Panc1 (cell line): Measurements from ENCODE around the gene PC. TPM values are rescaled to one million over a fixed set of nuclear protein-coding genes. Genes with fewer than 3 reads are reported as not detected.

ENCODE experiments used
- ATAC-seq: fragments of 200-7000 bp; cut with Tn5 transposase; 2 replicates; pipeline ENCODE4 v1.9.1; 2020; ENCODE audit warnings: mild to moderate bottlenecking, moderate library complexity
- BruUV-seq: library from RNA; stranded (reverse); fragments of 400-500 nt; replicated peaks from 2 replicates; lab custom pipeline; 2021; lab: Mats Ljungman, UMichigan
- CTCF ChIA-PET: fragments of 300-600 bp; sonication (Branson Sonifier 250); formaldehyde crosslinking; loops from one replicate; lab custom pipeline; 2022; ENCODE audit warnings: antibody characterized with exemption; lab: Charles Lee
- POLR2A ChIA-PET: fragments of 300-600 bp; sonication (Branson Sonifier 250); formaldehyde crosslinking; loops from one replicate; lab custom pipeline; 2022; ENCODE audit warnings: antibody characterized with exemption; lab: Charles Lee
- DNase-seq: peaks from one replicate; pipeline ENCODE4 v3.0.0-alpha.2; 2010; ENCODE audit warnings: low read depth, low spot score
- H3K27ac ChIP-seq: 2 replicates; pipeline ENCODE4 v1.5.1; 2011; ENCODE audit warnings: mild to moderate bottlenecking, low read length, inconsistent platforms
- H3K27me3 ChIP-seq: fragments of 200-500 bp; sonication (Bioruptor generic); 2 replicates; pipeline ENCODE4 v1.6.0; 2014; ENCODE audit warnings: low read length, inconsistent platforms; ENCODE audit not compliant: control insufficient read depth, insufficient read depth
- H3K36me3 ChIP-seq: fragments of 200-500 bp; sonication (Bioruptor generic); 2 replicates; pipeline ENCODE4 v1.5.1; 2014; ENCODE audit warnings: inconsistent platforms, mild to moderate bottlenecking, low read length, moderate library complexity; ENCODE audit not compliant: control insufficient read depth, insufficient read depth
- H3K4me1 ChIP-seq: 2 replicates; pipeline ENCODE4 v1.5.1; 2011; ENCODE audit warnings: inconsistent platforms, mild to moderate bottlenecking, low read length, moderate library complexity; ENCODE audit not compliant: control insufficient read depth, insufficient read depth
- H3K4me3 ChIP-seq, 2 experiments: 2 replicates each; pipeline ENCODE4 v1.5.1; 2011 to 2012; ENCODE audit warnings: low read depth in 2 of 2, low read length in 2 of 2, mild to moderate bottlenecking in 2 of 2, inconsistent platforms in 1 of 2, moderate library complexity in 1 of 2
- H3K9me3 ChIP-seq: fragments of 200-500 bp; sonication (Bioruptor generic); 2 replicates; pipeline ENCODE4 v1.5.1; 2014; ENCODE audit warnings: low read depth, mild to moderate bottlenecking, inconsistent platforms, low read length, moderate library complexity; ENCODE audit not compliant: control insufficient read depth, insufficient read depth
- POLR2AphosphoS5 ChIP-seq: IDR thresholded peaks from 2 replicates; pipeline ENCODE4 v1.6.1; 2012; ENCODE audit warnings: mild to moderate bottlenecking, low read depth, low read length, moderate library complexity
- SIN3A ChIP-seq: IDR thresholded peaks from 2 replicates; pipeline ENCODE4 v1.6.1; 2012; ENCODE audit warnings: low read depth, mild to moderate bottlenecking, low read length, moderate library complexity, borderline replicate concordance; ENCODE audit not compliant: insufficient read depth
- TCF7L2 ChIP-seq: IDR thresholded peaks from 2 replicates; pipeline ENCODE4 v1.6.1; 2011; ENCODE audit warnings: mild to moderate bottlenecking, low read depth, low read length, inconsistent platforms
- in situ Hi-C: cut with HindIII; loops from 2 replicates; pipeline ENCODE4 v1.10.0; 2016; ENCODE audit warnings: low sequenced_read_pairs, low pct_unique_long_range_greater_than_20kb
- intact Hi-C: fragments of 100-400 bp; cut with micrococcal nuclease; formaldehyde crosslinking; loops from one replicate; pipeline ENCODE4 v1.10.0; 2022; ENCODE audit not compliant: unreplicated experiment
- total RNA-seq: library from RNA; stranded (reverse); gene quantifications from one replicate; pipeline ENCODE4 v1.2.1, GENCODE V29; 2021; ENCODE audit not compliant: unreplicated experiment
- TF ChIP-seq, protein P1 (sequence below), 2 experiments: IDR thresholded peaks; 2 replicates each; pipeline ENCODE4 v1.6.1; 2011 to 2012; ENCODE audit warnings: low read depth in 2 of 2, control low read depth in 1 of 2, low read length in 1 of 2, mild to moderate bottlenecking in 1 of 2, moderate library complexity in 1 of 2; ENCODE audit not compliant: insufficient read depth in 1 of 2
- TF ChIP-seq, protein P2 (sequence below): fragments of 450-650 bp; IDR thresholded peaks from 2 replicates; pipeline ENCODE4 v1.5.1; 2017; ENCODE audit warnings: mild to moderate bottlenecking

Gene PC
- total RNA-seq, 1 experiment from 2014 or later, result 12.8 TPM

DNA sequence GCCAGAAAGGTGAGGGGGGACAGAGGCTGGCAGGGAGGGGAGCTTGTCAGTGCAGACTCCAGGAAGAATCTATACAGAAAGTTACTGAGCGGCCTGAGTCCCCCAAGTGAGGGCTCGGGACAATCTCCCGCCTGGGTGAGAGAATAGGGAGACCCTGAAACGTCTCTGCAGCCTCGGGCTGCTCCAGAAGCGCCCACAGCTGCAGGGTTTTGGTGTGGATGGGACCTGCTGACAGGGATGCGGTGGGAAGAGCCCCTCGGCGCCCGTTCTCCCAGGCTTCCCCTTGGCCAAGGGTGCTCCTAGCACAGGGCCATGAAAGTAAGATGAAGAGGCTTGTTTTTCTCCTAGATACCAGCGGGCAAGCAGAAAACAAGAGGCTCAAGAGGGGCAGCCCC is 115.7 kb downstream of the PC start:
- TF ChIP-seq, protein P1, sequence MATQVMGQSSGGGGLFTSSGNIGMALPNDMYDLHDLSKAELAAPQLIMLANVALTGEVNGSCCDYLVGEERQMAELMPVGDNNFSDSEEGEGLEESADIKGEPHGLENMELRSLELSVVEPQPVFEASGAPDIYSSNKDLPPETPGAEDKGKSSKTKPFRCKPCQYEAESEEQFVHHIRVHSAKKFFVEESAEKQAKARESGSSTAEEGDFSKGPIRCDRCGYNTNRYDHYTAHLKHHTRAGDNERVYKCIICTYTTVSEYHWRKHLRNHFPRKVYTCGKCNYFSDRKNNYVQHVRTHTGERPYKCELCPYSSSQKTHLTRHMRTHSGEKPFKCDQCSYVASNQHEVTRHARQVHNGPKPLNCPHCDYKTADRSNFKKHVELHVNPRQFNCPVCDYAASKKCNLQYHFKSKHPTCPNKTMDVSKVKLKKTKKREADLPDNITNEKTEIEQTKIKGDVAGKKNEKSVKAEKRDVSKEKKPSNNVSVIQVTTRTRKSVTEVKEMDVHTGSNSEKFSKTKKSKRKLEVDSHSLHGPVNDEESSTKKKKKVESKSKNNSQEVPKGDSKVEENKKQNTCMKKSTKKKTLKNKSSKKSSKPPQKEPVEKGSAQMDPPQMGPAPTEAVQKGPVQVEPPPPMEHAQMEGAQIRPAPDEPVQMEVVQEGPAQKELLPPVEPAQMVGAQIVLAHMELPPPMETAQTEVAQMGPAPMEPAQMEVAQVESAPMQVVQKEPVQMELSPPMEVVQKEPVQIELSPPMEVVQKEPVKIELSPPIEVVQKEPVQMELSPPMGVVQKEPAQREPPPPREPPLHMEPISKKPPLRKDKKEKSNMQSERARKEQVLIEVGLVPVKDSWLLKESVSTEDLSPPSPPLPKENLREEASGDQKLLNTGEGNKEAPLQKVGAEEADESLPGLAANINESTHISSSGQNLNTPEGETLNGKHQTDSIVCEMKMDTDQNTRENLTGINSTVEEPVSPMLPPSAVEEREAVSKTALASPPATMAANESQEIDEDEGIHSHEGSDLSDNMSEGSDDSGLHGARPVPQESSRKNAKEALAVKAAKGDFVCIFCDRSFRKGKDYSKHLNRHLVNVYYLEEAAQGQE (IDR thresholded peaks at IDR 0.05; ENCODE audit: insufficient read depth in 1 of 2, low read depth in 2 of 2, low read length in 1 of 2), result no peak
- TF ChIP-seq POLR2AphosphoS5 (no peak), TCF7L2 (no peak), SIN3A (no peak)
- TF ChIP-seq, protein P2, sequence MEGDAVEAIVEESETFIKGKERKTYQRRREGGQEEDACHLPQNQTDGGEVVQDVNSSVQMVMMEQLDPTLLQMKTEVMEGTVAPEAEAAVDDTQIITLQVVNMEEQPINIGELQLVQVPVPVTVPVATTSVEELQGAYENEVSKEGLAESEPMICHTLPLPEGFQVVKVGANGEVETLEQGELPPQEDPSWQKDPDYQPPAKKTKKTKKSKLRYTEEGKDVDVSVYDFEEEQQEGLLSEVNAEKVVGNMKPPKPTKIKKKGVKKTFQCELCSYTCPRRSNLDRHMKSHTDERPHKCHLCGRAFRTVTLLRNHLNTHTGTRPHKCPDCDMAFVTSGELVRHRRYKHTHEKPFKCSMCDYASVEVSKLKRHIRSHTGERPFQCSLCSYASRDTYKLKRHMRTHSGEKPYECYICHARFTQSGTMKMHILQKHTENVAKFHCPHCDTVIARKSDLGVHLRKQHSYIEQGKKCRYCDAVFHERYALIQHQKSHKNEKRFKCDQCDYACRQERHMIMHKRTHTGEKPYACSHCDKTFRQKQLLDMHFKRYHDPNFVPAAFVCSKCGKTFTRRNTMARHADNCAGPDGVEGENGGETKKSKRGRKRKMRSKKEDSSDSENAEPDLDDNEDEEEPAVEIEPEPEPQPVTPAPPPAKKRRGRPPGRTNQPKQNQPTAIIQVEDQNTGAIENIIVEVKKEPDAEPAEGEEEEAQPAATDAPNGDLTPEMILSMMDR, result no peak
- BruUV-seq, result no TSS peak
- ATAC-seq, result no peak; the same call in 1 of the 2 replicates
- no peaks in the 10 kb centered on the region for H3K27me3 ChIP-seq
- H3K36me3 ChIP-seq, result peaks cover 9% of the 10 kb centered on the region; the same call in 1 of the 2 replicates
- ChIA-PET CTCF (no interaction called here), POLR2A (interaction anchor here (0.5 to 0.7 kb wide), 3 partner anchors 9 to 232 kb away, joined by 4 to 11 read pairs (median 4); no protein-coding TSS in a partner anchor)
- peaks cover 35% of the 10 kb centered on the region for H3K4me1 ChIP-seq
- in situ Hi-C loops, result no loop called here
- peak overlapping the region; percentile 82 to 99 for H3K4me3 ChIP-seq
- peak overlapping the region; percentile 95 for H3K27ac ChIP-seq
- H3K9me3 ChIP-seq, result no peaks in the 10 kb centered on the region
- intact Hi-C loops, result no loop called here
- DNase-seq, result no peak

DNA sequence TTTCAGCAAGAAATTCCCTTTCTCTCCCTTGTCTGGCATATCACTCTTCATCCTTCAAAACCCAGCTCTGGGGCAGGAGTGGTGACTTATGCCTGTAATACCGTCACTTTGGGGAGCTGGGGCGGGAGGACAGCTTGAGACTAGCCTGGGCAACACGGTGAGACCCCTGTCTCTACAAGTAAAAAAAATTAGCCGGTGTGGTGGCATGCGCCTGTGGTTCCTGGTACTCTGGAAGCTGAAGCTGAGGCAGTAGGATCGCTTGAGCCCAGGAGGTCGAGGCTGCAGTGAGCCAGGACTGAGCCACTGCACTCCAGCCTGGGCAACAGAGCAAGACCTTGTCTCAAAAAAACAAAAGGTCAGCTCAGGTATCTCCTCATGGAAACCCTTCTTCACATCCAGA is 116.3 kb downstream of the PC start:
- no TSS peak for BruUV-seq
- TF ChIP-seq, protein P1 (IDR thresholded peaks at IDR 0.05; ENCODE audit: insufficient read depth in 1 of 2, low read depth in 2 of 2, low read length in 1 of 2), result no peak
- no peak for TF ChIP-seq SIN3A
- TF ChIP-seq, protein P2, result no peak
- TF ChIP-seq TCF7L2, result no peak
- no peak for TF ChIP-seq POLR2AphosphoS5
- ChIA-PET CTCF (no interaction called here), POLR2A (interaction anchor here (0.5 kb wide), 1 partner anchor 9 kb away, joined by 11 read pairs; no protein-coding TSS in a partner anchor)
- in situ Hi-C loops, result no loop called here
- peaks cover 7% of the 10 kb centered on the region; the same call in 1 of the 2 replicates for H3K36me3 ChIP-seq
- no peaks in the 10 kb centered on the region for H3K27me3 ChIP-seq
- H3K9me3 ChIP-seq, result no peaks in the 10 kb centered on the region
- peak overlapping the region; percentile 95 for H3K27ac ChIP-seq
- no peak for ATAC-seq
- H3K4me3 ChIP-seq, result peak overlapping the region; percentile 82 to 99
- H3K4me1 ChIP-seq, result peaks cover 33% of the 10 kb centered on the region
- no peak for DNase-seq
- intact Hi-C loops, result no loop called here
